H1 (cell line): ENCODE measurements around the gene SLC6A19. TPM values are rescaled to one million over a fixed set of nuclear protein-coding genes. Genes with fewer than 3 reads are reported as not detected.

Experiments
- CTCF ChIA-PET: fragments of 300-600 bp; sonication (Branson Sonifier 250); formaldehyde crosslinking; loops from one replicate; lab custom pipeline; 2021; ENCODE audit not compliant: partially characterized antibody; lab: Charles Lee
- POLR2A ChIA-PET: fragments of 300-600 bp; sonication (Branson Sonifier 250); formaldehyde crosslinking; loops from one replicate; lab custom pipeline; 2021; ENCODE audit warnings: inconsistent platforms; ENCODE audit not compliant: partially characterized antibody; lab: Charles Lee
- DNase-seq, 2 experiments: peaks; one replicate each; pipeline versions ENCODE4 v3.0.0 to v3.0.0-alpha.2; 2010 to 2022; ENCODE audit warnings: low spot score in 2 of 2, low read depth in 1 of 2, mixed read lengths in 1 of 2
- FAIRE-seq: peaks from 2 replicates; lab custom pipeline; 2011; peaks lifted over from hg19 to GRCh38; lab: Jason Lieb, UNC
- H2AFZ ChIP-seq: 2 replicates; pipeline ENCODE4 v1.8.1; 2012; ENCODE audit warnings: low read length, inconsistent platforms
- H2AK5ac ChIP-seq: 2 replicates; pipeline ENCODE4 v1.6.1; 2013; ENCODE audit warnings: low read depth, low read length
- H2BK120ac ChIP-seq: replicated peaks from 2 replicates; pipeline ENCODE3; 2013; ENCODE audit warnings: low read depth, low read length, inconsistent platforms
- H2BK12ac ChIP-seq: 2 replicates; pipeline ENCODE4 v1.6.1; 2013; ENCODE audit warnings: low read depth, low read length
- H2BK15ac ChIP-seq: 2 replicates; pipeline ENCODE4 v1.6.1; 2013; ENCODE audit warnings: low read length
- H2BK20ac ChIP-seq: 2 replicates; pipeline ENCODE4 v1.6.1; 2013; ENCODE audit warnings: low read length
- H2BK5ac ChIP-seq: 2 replicates; pipeline ENCODE4 v1.6.1; 2013; ENCODE audit warnings: low read depth, low read length
- H3K14ac ChIP-seq: 2 replicates; pipeline ENCODE4 v1.6.1; 2013; ENCODE audit warnings: inconsistent platforms; ENCODE audit not compliant: insufficient read length
- H3K18ac ChIP-seq: 2 replicates; pipeline ENCODE4 v1.6.1; 2013; ENCODE audit warnings: low read length; ENCODE audit errors: extremely low read depth
- H3K23ac ChIP-seq: 2 replicates; pipeline ENCODE4 v1.6.1; 2013; ENCODE audit warnings: inconsistent platforms; ENCODE audit not compliant: insufficient read length
- H3K23me2 ChIP-seq: 2 replicates; pipeline ENCODE4 v1.6.1; 2013; ENCODE audit warnings: low read depth, low read length
- H3K27ac ChIP-seq: 2 replicates; pipeline ENCODE4 v1.6.1; 2011; ENCODE audit warnings: low read depth, low read length, inconsistent platforms
- H3K27me3 ChIP-seq, 4 experiments: replicated peaks in 1 of 4; 1 replicate in 1 of 4; 2 replicates in 3 of 4; pipeline versions ENCODE4 v1.6.1 to v1.8.1; 2011 to 2013; ENCODE audit warnings: low read length in 3 of 4, mild to moderate bottlenecking in 3 of 4, inconsistent platforms in 2 of 4, mixed read lengths in 2 of 4, moderate library complexity in 1 of 4; ENCODE audit not compliant: control insufficient read depth in 3 of 4, insufficient read depth in 3 of 4; ENCODE audit errors: extremely low read depth in 1 of 4
- H3K36me3 ChIP-seq, 4 experiments: 2 replicates each; pipeline versions ENCODE4 v1.6.1 to v1.8.1; 2011 to 2013; ENCODE audit warnings: mild to moderate bottlenecking in 4 of 4, low read length in 3 of 4, moderate library complexity in 2 of 4, control low read depth in 1 of 4, inconsistent platforms in 1 of 4; ENCODE audit not compliant: insufficient read depth in 4 of 4, control insufficient read depth in 2 of 4
- H3K4ac ChIP-seq: replicated peaks from 2 replicates; pipeline ENCODE3; 2013; ENCODE audit warnings: low read length, low read depth, mixed read lengths, inconsistent platforms; ENCODE audit not compliant: insufficient read length
- H3K4me1 ChIP-seq, 4 experiments: replicated peaks in 1 of 4; 1 replicate in 1 of 4; 2 replicates in 3 of 4; pipeline versions ENCODE4 v1.6.1 to v1.8.1; 2011 to 2013; ENCODE audit warnings: low read length in 3 of 4, inconsistent platforms in 2 of 4, mixed read lengths in 1 of 4; ENCODE audit not compliant: insufficient read depth in 4 of 4, control insufficient read depth in 3 of 4
- H3K4me2 ChIP-seq, 2 experiments: 2 replicates each; pipeline versions ENCODE4 v1.6.1 to v1.8.1; 2011 to 2013; ENCODE audit warnings: low read depth in 2 of 2, low read length in 2 of 2, control low read depth in 1 of 2, inconsistent platforms in 1 of 2, mild to moderate bottlenecking in 1 of 2; ENCODE audit not compliant: insufficient read depth in 1 of 2
- H3K4me3 ChIP-seq, 4 experiments: fragments of 200-600, 300-600 bp in 1 of 4; sonication (generic), shearing (Covaris generic), sonication (Bioruptor Twin) in 1 of 4; 2 replicates each; pipeline versions ENCODE4 v1.5.1 to v1.8.1; 2011 to 2016; ENCODE audit warnings: low read length in 4 of 4, low read depth in 3 of 4, control low read depth in 2 of 4, inconsistent platforms in 2 of 4, mild to moderate bottlenecking in 2 of 4, mixed read lengths in 1 of 4, moderate library complexity in 1 of 4; ENCODE audit not compliant: insufficient read depth in 2 of 4; ENCODE audit errors: extremely low read depth in 1 of 4
- H3K56ac ChIP-seq: replicated peaks from 2 replicates; pipeline ENCODE3; 2013; ENCODE audit warnings: low read depth, mild to moderate bottlenecking, mixed read lengths, low read length, inconsistent platforms; ENCODE audit not compliant: insufficient read length
- H3K79me1 ChIP-seq: 2 replicates; pipeline ENCODE4 v1.6.1; 2013; ENCODE audit warnings: low read depth, low read length, control low read depth
- H3K79me2 ChIP-seq, 2 experiments: 2 replicates each; pipeline versions ENCODE4 v1.6.1 to v1.8.1; 2012 to 2013; ENCODE audit warnings: low read length in 2 of 2, mild to moderate bottlenecking in 2 of 2, inconsistent platforms in 1 of 2; ENCODE audit not compliant: insufficient read depth in 2 of 2, control insufficient read depth in 1 of 2
- H3K9ac ChIP-seq, 4 experiments: replicated peaks in 1 of 4; 1 replicate in 1 of 4; 2 replicates in 3 of 4; pipeline versions ENCODE4 v1.6.1 to v1.8.1; 2011 to 2013; ENCODE audit warnings: low read depth in 3 of 4, low read length in 3 of 4, control low read depth in 2 of 4, mild to moderate bottlenecking in 2 of 4, moderate library complexity in 2 of 4, inconsistent platforms in 1 of 4; ENCODE audit errors: extremely low read depth in 1 of 4
- H3K9me3 ChIP-seq, 2 experiments: 2 replicates each; pipeline versions ENCODE4 v1.6.1 to v1.8.1; 2012 to 2013; ENCODE audit warnings: mild to moderate bottlenecking in 2 of 2, moderate library complexity in 2 of 2, control low read depth in 1 of 2, inconsistent platforms in 1 of 2, low read depth in 1 of 2, low read length in 1 of 2, mixed read lengths in 1 of 2; ENCODE audit not compliant: insufficient read depth in 2 of 2
- H4K20me1 ChIP-seq, 2 experiments: replicated peaks in 1 of 2; 2 replicates each; pipeline versions ENCODE3 to v1.8.1; 2011 to 2013; ENCODE audit warnings: inconsistent platforms in 2 of 2, low read length in 2 of 2, mild to moderate bottlenecking in 1 of 2; ENCODE audit not compliant: insufficient read depth in 2 of 2, control insufficient read depth in 1 of 2
- H4K5ac ChIP-seq: 2 replicates; pipeline ENCODE4 v1.6.1; 2013; ENCODE audit warnings: low read length, low read depth, mixed read lengths, inconsistent platforms; ENCODE audit not compliant: insufficient read length
- H4K8ac ChIP-seq: 2 replicates; pipeline ENCODE4 v1.8.0; 2013; ENCODE audit warnings: mild to moderate bottlenecking, moderate library complexity, low read length, inconsistent platforms; ENCODE audit not compliant: insufficient read depth; ENCODE audit errors: extremely low read depth
- H4K91ac ChIP-seq: replicated peaks from 2 replicates; pipeline ENCODE3; 2013; ENCODE audit warnings: low read length, mixed read lengths, inconsistent platforms; ENCODE audit not compliant: insufficient read length
- POLR2A ChIP-seq, 2 experiments: IDR thresholded peaks; 1 replicate in 1 of 2; 2 replicates in 1 of 2; pipeline ENCODE4 v1.6.1; 2011; ENCODE audit warnings: low read depth in 2 of 2, low read length in 2 of 2, mild to moderate bottlenecking in 2 of 2; ENCODE audit errors: control extremely low read depth in 1 of 2
- WGBS, 2 experiments: shearing (Covaris generic) in 1 of 2; methylation state at CpG; one replicate each; pipeline versions ENCODE4 v1.1.6 to v1.1.7; 2013 to 2015; ENCODE audit warnings: low lambda C conversion rate in 2 of 2, mixed read lengths in 2 of 2, inconsistent platforms in 1 of 2, low coverage in 1 of 2, missing lambda C conversion rate in 1 of 2; ENCODE audit not compliant: insufficient replicate concordance in 2 of 2, insufficient coverage in 1 of 2, insufficient read length in 1 of 2; ENCODE audit errors: extremely low coverage in 1 of 2, missing lambda C conversion rate in 1 of 2; 5-methylcytosine and 5-hydroxymethylcytosine counted together
- polyA plus RNA-seq, 7 experiments: library from polyadenylated mRNA; depleted of rRNA in 3 of 7; stranded (reverse) in 5 of 7; unstranded in 2 of 7; fragments of >200 nt in 5 of 7; fragments of 200-250 nt in 2 of 7; gene quantifications; 1 replicate in 5 of 7; 2 replicates in 1 of 7; 4 replicates in 1 of 7; pipeline versions ENCODE4 v1.2.1 to v1.2.3, GENCODE V29; 2011 to 2013; ENCODE audit warnings: missing spikeins in 2 of 7, mixed read lengths in 2 of 7
- total RNA-seq: library from RNA; stranded (reverse); fragmentation: NEBNext Ultra II Directional; extraction: Animal tissue kit (Norgen Biotek cat#: 25700); gene quantifications from 2 replicates; pipeline ENCODE4 v1.2.1, GENCODE V29; 2021

The SLC6A19 gene
- total and polyA plus RNA-seq, 2 of the 8 experiments (the other 6 are each of a cell fraction or from before 2014, with no cell fraction given), result 0.02 TPM; not detected in 1

DNA sequence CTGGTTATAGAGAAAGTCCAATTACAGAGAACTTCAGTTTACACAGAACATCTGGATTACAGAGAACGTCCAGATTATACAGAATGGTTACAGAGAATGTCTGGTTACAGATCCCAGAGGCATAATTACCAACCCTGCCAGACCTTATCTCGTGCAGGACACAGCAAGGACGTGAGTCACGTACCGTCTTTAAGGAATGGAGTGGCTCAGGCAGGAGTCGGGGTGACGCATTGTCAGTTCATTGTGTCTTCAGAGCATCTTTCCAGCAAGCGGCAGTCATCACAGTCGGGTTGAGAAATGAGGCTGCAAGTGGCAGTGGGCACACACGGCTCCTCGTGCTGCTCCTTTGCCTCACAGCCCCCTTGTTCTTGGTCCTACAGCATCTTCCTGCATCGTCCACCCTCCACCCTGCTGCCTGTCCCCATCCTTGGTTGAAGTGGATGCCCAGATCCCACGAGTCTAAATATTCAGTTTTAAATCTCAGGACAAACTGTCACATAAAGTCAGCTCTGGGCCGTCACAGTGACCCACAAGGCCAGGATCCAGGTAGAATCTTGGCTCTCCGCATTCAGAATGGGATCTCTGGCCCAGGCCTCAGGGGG is 30.0 kb upstream of the SLC6A19 start:
- Histone ChIP-seq H3K36me3 (no peaks in the 10 kb centered on the region), H2BK12ac (no peak overlapping the region), H3K9me3 (no peaks in the 10 kb centered on the region; a peak in 1 of 4 replicates), H2AFZ (no peak overlapping the region), H3K27ac (no peak overlapping the region), H3K79me1 (no peaks in the 10 kb centered on the region; the same call in 1 of the 2 replicates), H3K79me2 (no peaks in the 10 kb centered on the region), H4K8ac (no peak overlapping the region), H3K56ac (no peak overlapping the region), H2BK15ac (no peak overlapping the region), H3K14ac (no peak overlapping the region), H3K18ac (no peak overlapping the region), H3K9ac (no peak overlapping the region), H2BK5ac (no peak overlapping the region), H3K4ac (no peak overlapping the region), H2BK20ac (no peak overlapping the region), H4K91ac (no peak overlapping the region), H3K23ac (no peak overlapping the region), H4K5ac (no peak overlapping the region), H3K4me2 (no peak overlapping the region), H2BK120ac (no peak overlapping the region), H3K4me3 (no peak overlapping the region), H3K27me3 (no peaks in the 10 kb centered on the region; a peak in 1 of 7 replicates), H3K23me2 (peaks cover under 1% of the 10 kb centered on the region; the same call in 1 of the 2 replicates), H4K20me1 (no peaks in the 10 kb centered on the region), H2AK5ac (no peak overlapping the region), H3K4me1 (peaks cover 0 to 5% (median 3%) of the 10 kb centered on the region in 4 experiments; a peak in 2 of 7 replicates)
- POLR2A ChIA-PET, result no interaction called here
- CTCF ChIA-PET, result interaction anchor here (0.6 to 4.5 kb wide), 4 partner anchors 33 to 248 kb away, joined by 3 to 40 read pairs (median 4); no protein-coding TSS in a partner anchor
- no peak for DNase-seq
- TF ChIP-seq POLR2A (IDR thresholded peaks at IDR 0.05; ENCODE audit: control extremely low read depth in 1 of 2, low read depth in 2 of 2, low read length in 2 of 2), result no peak
- WGBS, 2 experiments, result 87% methylated on average over 15 of the region's 15 CpGs; no CpG with 5 or more reads in 1 of the 2 experiments
- FAIRE-seq, result no peak
